DOHH2 (cell line): ENCODE data around the gene MFN2.

Source experiments
- H3F3A ChIP-seq: fragments of 200-600 bp; sonication (generic), shearing (Covaris generic); 2 replicates; pipeline ENCODE4 v1.6.0; 2016; ENCODE audit warnings: antibody characterized with exemption, mild to moderate bottlenecking; ENCODE audit not compliant: control insufficient read depth, insufficient read depth
- H3K27ac ChIP-seq: fragments of 200-600 bp; sonication (generic); 2 replicates; pipeline ENCODE4 v1.5.1; 2014; ENCODE audit warnings: low read depth, mild to moderate bottlenecking, low read length, moderate library complexity
- H3K27me3 ChIP-seq: fragments of 200-600 bp; sonication (generic); 2 replicates; pipeline ENCODE4 v1.6.1; 2014; ENCODE audit warnings: mild to moderate bottlenecking, low read length, mixed read lengths; ENCODE audit not compliant: control insufficient read depth
- H3K36me3 ChIP-seq: fragments of 200-600 bp; sonication (generic); 2 replicates; pipeline ENCODE4 v1.6.1; 2014; ENCODE audit warnings: mild to moderate bottlenecking, low read length, moderate library complexity, mixed read lengths; ENCODE audit not compliant: control insufficient read depth
- H3K4me1 ChIP-seq: fragments of 200-600 bp; sonication (generic); 2 replicates; pipeline ENCODE4 v1.6.1; 2014; ENCODE audit warnings: mild to moderate bottlenecking, low read length, mixed read lengths; ENCODE audit not compliant: control insufficient read depth
- H3K4me2 ChIP-seq: fragments of 200-600 bp; sonication (generic); 2 replicates; pipeline ENCODE4 v1.6.0; 2014; ENCODE audit warnings: mild to moderate bottlenecking, low read length, moderate library complexity
- H3K4me3 ChIP-seq: fragments of 200-600 bp; sonication (generic); 2 replicates; pipeline ENCODE4 v1.5.1; 2014; ENCODE audit warnings: mild to moderate bottlenecking, low read length, mixed read lengths
- H3K79me2 ChIP-seq: fragments of 200-600 bp; sonication (generic); 2 replicates; pipeline ENCODE4 v1.6.1; 2014; ENCODE audit warnings: mild to moderate bottlenecking, low read length, mixed read lengths; ENCODE audit not compliant: control insufficient read depth
- H3K9me2 ChIP-seq: fragments of 200-600 bp; sonication (generic); replicated peaks from 2 replicates; pipeline ENCODE4 v1.6.1; 2014; ENCODE audit warnings: mild to moderate bottlenecking, low read length, mixed read lengths; ENCODE audit not compliant: control insufficient read depth
- H3K9me3 ChIP-seq: fragments of 200-600 bp; sonication (generic); 2 replicates; pipeline ENCODE4 v1.6.1; 2014; ENCODE audit warnings: antibody characterized with exemption, low read length, mixed read lengths; ENCODE audit not compliant: control insufficient read depth, insufficient read depth
- H4K20me1 ChIP-seq: fragments of 200-600 bp; sonication (generic); 2 replicates; pipeline ENCODE4 v1.6.0; 2014; ENCODE audit warnings: low read depth, mild to moderate bottlenecking, antibody characterized with exemption, low read length, moderate library complexity; ENCODE audit not compliant: control insufficient read depth, insufficient read depth
- CTCF ChIP-seq: fragments of 200-600 bp; sonication (generic); IDR thresholded peaks from one replicate; pipeline ENCODE4 v1.5.1; 2014; ENCODE audit warnings: antibody characterized with exemption, mild to moderate bottlenecking, low read depth, low read length; ENCODE audit not compliant: poor library complexity, severe bottlenecking
- EZH2phosphoT487 ChIP-seq: fragments of 200-600 bp; sonication (generic); IDR thresholded peaks from 2 replicates; pipeline ENCODE4 v1.6.1; 2017; ENCODE audit warnings: borderline replicate concordance, mild to moderate bottlenecking, antibody characterized with exemption, low read length, moderate library complexity, mixed read lengths

MFN2 gene

GRCh38 chr1:11979851-11980675 lies at the start of gene MFN2:
TSS of gene MFN2 (plus strand) at chr1:11980444. CDS start at chr1:11989169, 8,725 bp downstream.
- peaks cover 8% of the 10 kb centered on the region; the same call in 1 of the 2 replicates for H4K20me1 ChIP-seq
- H3K9me2 ChIP-seq: no peaks in the 10 kb centered on the region
- H3K4me3 ChIP-seq: peak within 1 kb of the TSS; percentile 80
- H3K27me3 ChIP-seq: no peaks in the 10 kb centered on the region
- TF ChIP-seq EZH2phosphoT487 (no peak), CTCF (no peak)
- peaks cover 26% of the 10 kb centered on the region for H3K4me1 ChIP-seq
- H3K9me3 ChIP-seq: no peaks in the 10 kb centered on the region
- peaks cover 48% of the 10 kb centered on the region for H3K79me2 ChIP-seq
- peak within 1 kb of the TSS; percentile 57 for H3K27ac ChIP-seq
- H3F3A ChIP-seq: peaks cover 5% of the 10 kb centered on the region
- H3K36me3 ChIP-seq: peaks cover 36% of the 10 kb centered on the region
- H3K4me2 ChIP-seq: peak within 1 kb of the TSS; percentile 73

GRCh38 chr1:11930571-11931445 lies 49.4 kb upstream of the MFN2 start:
- H3K9me2 ChIP-seq: no peaks in the 10 kb centered on the region
- peaks cover 12% of the 10 kb centered on the region for H3F3A ChIP-seq
- TF ChIP-seq CTCF (no peak), EZH2phosphoT487 (no peak)
- H3K9me3 ChIP-seq: no peaks in the 10 kb centered on the region
- no peak overlapping the region for H3K4me2 ChIP-seq
- H3K36me3 ChIP-seq: no peaks in the 10 kb centered on the region
- no peaks in the 10 kb centered on the region for H3K27me3 ChIP-seq
- H3K27ac ChIP-seq: no peak overlapping the region
- H3K4me1 ChIP-seq: peaks cover 56% of the 10 kb centered on the region
- no peak overlapping the region for H3K4me3 ChIP-seq
- peaks cover 11% of the 10 kb centered on the region for H3K79me2 ChIP-seq
- no peaks in the 10 kb centered on the region for H4K20me1 ChIP-seq

GRCh38 chr1:11931845-11932244 lies 48.4 kb upstream of the MFN2 start:
- H3K27me3 ChIP-seq: no peaks in the 10 kb centered on the region
- H3K36me3 ChIP-seq: no peaks in the 10 kb centered on the region
- H3K4me3 ChIP-seq: no peak overlapping the region
- no peak for TF ChIP-seq EZH2phosphoT487
- no peak for TF ChIP-seq CTCF
- peaks cover 13% of the 10 kb centered on the region for H3K79me2 ChIP-seq
- peaks cover 52% of the 10 kb centered on the region for H3K4me1 ChIP-seq
- peaks cover 12% of the 10 kb centered on the region for H3F3A ChIP-seq
- H3K4me2 ChIP-seq: no peak overlapping the region
- H3K9me3 ChIP-seq: no peaks in the 10 kb centered on the region
- H4K20me1 ChIP-seq: no peaks in the 10 kb centered on the region
- no peaks in the 10 kb centered on the region for H3K9me2 ChIP-seq
- H3K27ac ChIP-seq: no peak overlapping the region
